ENCODE measurements around the gene ACTR3. TPM values are rescaled to one million over a fixed set of nuclear protein-coding genes. Genes with fewer than 3 reads are reported as not detected.

Gene ACTR3
- total and polyA plus RNA-seq, 4 donors: 34.4 to 99.6 (median 51.8) TPM

- WGBS: 65% methylated on average over 93 of the region's 93 CpGs
These were observed 89.6 kb downstream of the ACTR3 start for GRCh38 chr2:113979191-113980128.

GRCh38 chr2:113980946-113981345 lies 91.1 kb downstream of the ACTR3 start:
- Histone ChIP-seq H3K4me3 (ENCODE audit: low read depth in 1 of 3, low read length in 3 of 3) (no peak overlapping the region), H3K27me3 (ENCODE audit: control insufficient read depth in 4 of 4, insufficient read depth in 4 of 4, low read length in 3 of 4) (no peaks in the 10 kb centered on the region), H3K9me3 (ENCODE audit: control insufficient read depth in 4 of 4, low read length in 3 of 4) (no peaks in the 10 kb centered on the region), H3K4me1 (ENCODE audit: control insufficient read depth in 4 of 4, insufficient read depth in 4 of 4, low read length in 3 of 4) (no peaks in the 10 kb centered on the region), H3K36me3 (ENCODE audit: control insufficient read depth in 4 of 4, insufficient read depth in 3 of 4, low read depth in 1 of 4, low read length in 3 of 4) (peaks cover 0 to 1% (median 0%) of the 10 kb centered on the region in 4 donors), H3K27ac (ENCODE audit: low read depth in 1 of 2, low read length in 2 of 2) (no peak overlapping the region), H3K9ac (ENCODE audit: low read depth in 1 of 2, low read length in 2 of 2) (no peak overlapping the region)
- TF ChIP-seq JUND (IDR thresholded peaks at IDR 0.05) (no peak), RXRA (IDR thresholded peaks at IDR 0.05) (no peak), FOXA2 (IDR thresholded peaks at IDR 0.05) (no peak), NR2F2 (IDR thresholded peaks at IDR 0.05) (no peak), SP1 (IDR thresholded peaks at IDR 0.05) (no peak), GABPA (IDR thresholded peaks at IDR 0.05 in 1 of 2, conservative IDR thresholded peaks at IDR 0.05 in 1 of 2) (no peak), RAD21 (IDR thresholded peaks at IDR 0.05) (no peak), HNF4A (conservative IDR thresholded peaks at IDR 0.05) (no peak), FOXA1 (IDR thresholded peaks at IDR 0.05) (no peak), HNF4G (IDR thresholded peaks at IDR 0.05) (no peak), YY1 (IDR thresholded peaks at IDR 0.05) (no peak), CTCF (IDR thresholded peaks at IDR 0.05; ENCODE audit: low read depth, low read length, missing input control) (no peak), ZBTB33 (IDR thresholded peaks at IDR 0.05) (no peak), TAF1 (conservative IDR thresholded peaks at IDR 0.05) (no peak), EGR1 (IDR thresholded peaks at IDR 0.05; ENCODE audit: low read depth in 2 of 2) (no peak)
- TF ChIP-seq, protein P1, sequence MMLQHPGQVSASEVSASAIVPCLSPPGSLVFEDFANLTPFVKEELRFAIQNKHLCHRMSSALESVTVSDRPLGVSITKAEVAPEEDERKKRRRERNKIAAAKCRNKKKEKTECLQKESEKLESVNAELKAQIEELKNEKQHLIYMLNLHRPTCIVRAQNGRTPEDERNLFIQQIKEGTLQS (IDR thresholded peaks at IDR 0.05): no peak
- TF ChIP-seq, protein P2, sequence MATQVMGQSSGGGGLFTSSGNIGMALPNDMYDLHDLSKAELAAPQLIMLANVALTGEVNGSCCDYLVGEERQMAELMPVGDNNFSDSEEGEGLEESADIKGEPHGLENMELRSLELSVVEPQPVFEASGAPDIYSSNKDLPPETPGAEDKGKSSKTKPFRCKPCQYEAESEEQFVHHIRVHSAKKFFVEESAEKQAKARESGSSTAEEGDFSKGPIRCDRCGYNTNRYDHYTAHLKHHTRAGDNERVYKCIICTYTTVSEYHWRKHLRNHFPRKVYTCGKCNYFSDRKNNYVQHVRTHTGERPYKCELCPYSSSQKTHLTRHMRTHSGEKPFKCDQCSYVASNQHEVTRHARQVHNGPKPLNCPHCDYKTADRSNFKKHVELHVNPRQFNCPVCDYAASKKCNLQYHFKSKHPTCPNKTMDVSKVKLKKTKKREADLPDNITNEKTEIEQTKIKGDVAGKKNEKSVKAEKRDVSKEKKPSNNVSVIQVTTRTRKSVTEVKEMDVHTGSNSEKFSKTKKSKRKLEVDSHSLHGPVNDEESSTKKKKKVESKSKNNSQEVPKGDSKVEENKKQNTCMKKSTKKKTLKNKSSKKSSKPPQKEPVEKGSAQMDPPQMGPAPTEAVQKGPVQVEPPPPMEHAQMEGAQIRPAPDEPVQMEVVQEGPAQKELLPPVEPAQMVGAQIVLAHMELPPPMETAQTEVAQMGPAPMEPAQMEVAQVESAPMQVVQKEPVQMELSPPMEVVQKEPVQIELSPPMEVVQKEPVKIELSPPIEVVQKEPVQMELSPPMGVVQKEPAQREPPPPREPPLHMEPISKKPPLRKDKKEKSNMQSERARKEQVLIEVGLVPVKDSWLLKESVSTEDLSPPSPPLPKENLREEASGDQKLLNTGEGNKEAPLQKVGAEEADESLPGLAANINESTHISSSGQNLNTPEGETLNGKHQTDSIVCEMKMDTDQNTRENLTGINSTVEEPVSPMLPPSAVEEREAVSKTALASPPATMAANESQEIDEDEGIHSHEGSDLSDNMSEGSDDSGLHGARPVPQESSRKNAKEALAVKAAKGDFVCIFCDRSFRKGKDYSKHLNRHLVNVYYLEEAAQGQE (IDR thresholded peaks at IDR 0.05): no peak
- TF ChIP-seq, protein P3, sequence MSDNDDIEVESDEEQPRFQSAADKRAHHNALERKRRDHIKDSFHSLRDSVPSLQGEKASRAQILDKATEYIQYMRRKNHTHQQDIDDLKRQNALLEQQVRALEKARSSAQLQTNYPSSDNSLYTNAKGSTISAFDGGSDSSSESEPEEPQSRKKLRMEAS (IDR thresholded peaks at IDR 0.05): no peak
- WGBS: 93% methylated on average over 4 of the region's 4 CpGs
- no peak for DNase-seq (ENCODE audit: low spot score)

More at GRCh38 chr2:113979191-113980128, 89.6 kb downstream of the ACTR3 start:
- H3K4me3 ChIP-seq (ENCODE audit: low read depth in 1 of 3, low read length in 3 of 3): no peak overlapping the region
- H3K9ac ChIP-seq (ENCODE audit: low read depth in 1 of 2, low read length in 2 of 2): no peak overlapping the region
- no peak overlapping the region for H3K27ac ChIP-seq (ENCODE audit: low read depth in 1 of 2, low read length in 2 of 2)
- H3K9me3 ChIP-seq (ENCODE audit: control insufficient read depth in 4 of 4, low read length in 3 of 4): no peaks in the 10 kb centered on the region
- peak; percentile 66 for DNase-seq (ENCODE audit: low spot score)
- TF ChIP-seq CTCF (IDR thresholded peaks at IDR 0.05; ENCODE audit: low read depth, low read length, missing input control) (peak; percentile 28), RAD21 (IDR thresholded peaks at IDR 0.05) (peak in 1 of 2 donors; percentile 65), JUND (IDR thresholded peaks at IDR 0.05) (no peak), TAF1 (conservative IDR thresholded peaks at IDR 0.05) (no peak)
- no peaks in the 10 kb centered on the region for H3K4me1 ChIP-seq (ENCODE audit: control insufficient read depth in 4 of 4, insufficient read depth in 4 of 4, low read length in 3 of 4)
- H3K27me3 ChIP-seq (ENCODE audit: control insufficient read depth in 4 of 4, insufficient read depth in 4 of 4, low read length in 3 of 4): no peaks in the 10 kb centered on the region
- peaks cover 0 to 1% (median 0%) of the 10 kb centered on the region in 4 donors for H3K36me3 ChIP-seq (ENCODE audit: control insufficient read depth in 4 of 4, insufficient read depth in 3 of 4, low read depth in 1 of 4, low read length in 3 of 4)

Measured in liver (tissue), 9 donors.